Measurements from ENCODE around the gene C1QTNF3. TPM values are rescaled to one million over a fixed set of nuclear protein-coding genes. Genes with fewer than 3 reads are reported as not detected.

C1QTNF3 gene
- total RNA-seq, 4 donors from 2014 or later, result 6.6 to 13.3 (median 7.6) TPM

- peaks cover 0 to 42% (median 25%) of the 10 kb centered on the region in 4 donors for H3K4me1 ChIP-seq
- H3K4me3 ChIP-seq, result no peak overlapping the region
- H3K27me3 ChIP-seq, result no peaks in the 10 kb centered on the region
- no peak for TF ChIP-seq EP300 (IDR thresholded peaks at IDR 0.05; ENCODE audit: low read depth)
- no peak for TF ChIP-seq CTCF (IDR thresholded peaks at IDR 0.05)
- no peak for TF ChIP-seq POLR2A (IDR thresholded peaks at IDR 0.05)
- no peak for TF ChIP-seq POLR2AphosphoS5 (IDR thresholded peaks at IDR 0.05)
- WGBS, 2 donors (ENCODE audit: low coverage in 1 of 2), result 82 to 84% methylated on average over 4 of the region's 4 CpGs
- DNase-seq, result no peak
- intact Hi-C loops (cut with DNase I; ENCODE audit: low total_unique reads) (no loop called here), in situ Hi-C loops (cut with MboI; ENCODE audit: low pct_ligation_motif_present in 1 of 4, low pct_unique_long_range_greater_than_20kb in 1 of 4, low sequenced_read_pairs in 3 of 4) (loop anchor here in 3 of 4 donors (25.0 kb wide), 2 partner anchors 457 to 907 kb away; partner anchors contain the start of genes BRIX1 (in 2 of the 3) and RAD1 (in 2 of the 3))
- peaks cover 0 to 9% (median 5%) of the 10 kb centered on the region in 4 donors for H3K36me3 ChIP-seq
- no peaks in the 10 kb centered on the region for H3K9me3 ChIP-seq
- H3K27ac ChIP-seq, result no peak overlapping the region
Measured at GRCh38 chr5:34005211-34005610, 37.8 kb downstream of the C1QTNF3 start.

DNA sequence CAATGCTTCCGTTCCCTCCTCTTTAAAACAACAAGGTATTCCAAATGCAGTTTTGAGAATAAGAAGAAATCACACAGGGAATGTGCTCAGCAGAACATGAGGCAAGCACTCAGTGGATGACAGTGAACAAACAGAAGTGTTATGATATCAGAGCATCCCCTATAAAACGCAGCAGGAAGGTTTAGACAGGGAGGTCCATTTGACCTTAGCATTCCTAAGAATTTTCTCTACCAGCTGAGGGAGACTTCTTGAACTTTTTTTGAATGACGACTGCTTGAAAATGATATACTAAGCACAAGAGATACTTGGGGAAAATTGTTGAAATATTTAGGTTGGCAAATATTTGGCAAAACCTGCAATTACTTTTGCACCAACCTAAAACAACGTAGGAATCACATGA, 39.1 kb downstream of the C1QTNF3 start:
- WGBS, 2 donors (ENCODE audit: low coverage in 1 of 2), result 92% methylated on average over 4 of the region's 4 CpGs
- TF ChIP-seq CTCF (IDR thresholded peaks at IDR 0.05), result no peak
- TF ChIP-seq POLR2AphosphoS5 (IDR thresholded peaks at IDR 0.05), result no peak
- TF ChIP-seq EP300 (IDR thresholded peaks at IDR 0.05; ENCODE audit: low read depth), result no peak
- no peak for TF ChIP-seq POLR2A (IDR thresholded peaks at IDR 0.05)
- Histone ChIP-seq H3K9me3 (no peaks in the 10 kb centered on the region), H3K36me3 (peaks cover 0 to 9% (median 5%) of the 10 kb centered on the region in 4 donors), H3K4me3 (no peak overlapping the region), H3K4me1 (peaks cover 0 to 30% (median 15%) of the 10 kb centered on the region in 4 donors), H3K27ac (no peak overlapping the region), H3K27me3 (no peaks in the 10 kb centered on the region)
- intact Hi-C loops (cut with DNase I; ENCODE audit: low total_unique reads) (no loop called here), in situ Hi-C loops (cut with MboI; ENCODE audit: low pct_ligation_motif_present in 1 of 4, low pct_unique_long_range_greater_than_20kb in 1 of 4, low sequenced_read_pairs in 3 of 4) (loop anchor here in 3 of 4 donors (25.0 kb wide), 2 partner anchors 458 to 908 kb away; partner anchors contain the start of genes BRIX1 (in 2 of the 3) and RAD1 (in 2 of the 3))
- DNase-seq, result no peak

DNA sequence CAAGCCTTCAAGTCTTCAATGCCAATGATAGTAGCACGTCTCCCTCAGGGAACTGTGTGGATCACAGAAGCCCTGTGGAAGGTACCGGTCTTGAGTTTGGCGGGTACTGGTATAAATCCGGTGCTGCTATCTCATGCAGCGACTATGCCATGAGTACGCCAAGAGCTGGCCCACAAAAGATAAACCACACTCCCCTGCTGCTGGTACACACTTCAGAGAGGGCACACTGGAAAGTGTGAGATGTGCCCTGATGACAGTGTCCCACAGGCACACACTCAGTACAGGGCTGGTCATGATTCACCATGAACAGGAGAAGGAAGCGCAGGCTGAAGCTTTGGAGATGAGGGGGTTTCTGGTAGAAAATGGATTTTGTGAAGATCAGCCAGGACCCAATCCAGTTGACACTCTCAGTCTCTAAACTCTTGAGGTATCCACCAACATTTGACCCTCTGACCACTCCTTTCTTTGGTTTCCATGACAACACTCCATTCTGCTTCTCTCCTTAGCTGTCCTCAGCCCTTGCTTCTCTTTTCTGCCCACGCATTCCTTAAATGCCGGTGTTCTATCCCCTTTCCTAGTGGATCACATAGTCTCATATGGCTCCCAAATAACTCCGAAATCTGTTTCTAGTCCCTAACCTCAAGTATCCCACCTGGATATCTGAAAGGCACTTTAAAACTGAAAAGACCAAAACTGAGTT, 40.2 kb downstream of the C1QTNF3 start:
- peaks cover 0 to 25% (median 9%) of the 10 kb centered on the region in 4 donors for H3K4me1 ChIP-seq
- WGBS, 2 donors (ENCODE audit: low coverage in 1 of 2), result 97 to 100% methylated on average over 2 to 10 of the region's 10 CpGs
- TF ChIP-seq CTCF (IDR thresholded peaks at IDR 0.05) (no peak), POLR2A (IDR thresholded peaks at IDR 0.05) (no peak), POLR2AphosphoS5 (IDR thresholded peaks at IDR 0.05) (no peak), EP300 (IDR thresholded peaks at IDR 0.05; ENCODE audit: low read depth) (no peak)
- no peaks in the 10 kb centered on the region for H3K9me3 ChIP-seq
- H3K36me3 ChIP-seq, result peaks cover 0 to 9% (median 5%) of the 10 kb centered on the region in 4 donors
- H3K27ac ChIP-seq, result no peak overlapping the region
- no peak overlapping the region for H3K4me3 ChIP-seq
- in situ Hi-C loops (cut with MboI; ENCODE audit: low pct_ligation_motif_present in 1 of 4, low pct_unique_long_range_greater_than_20kb in 1 of 4, low sequenced_read_pairs in 3 of 4) (loop anchor here in 3 of 4 donors (25.0 kb wide), 2 partner anchors 460 to 910 kb away; partner anchors contain the start of genes BRIX1 (in 2 of the 3) and RAD1 (in 2 of the 3)), intact Hi-C loops (cut with DNase I; ENCODE audit: low total_unique reads) (no loop called here)
- no peaks in the 10 kb centered on the region for H3K27me3 ChIP-seq
- no peak for DNase-seq

GRCh38 chr5:34001241-34001841, 41.7 kb downstream of the C1QTNF3 start:
- Histone ChIP-seq H3K36me3 (peaks cover 0 to 14% (median 5%) of the 10 kb centered on the region in 4 donors), H3K4me3 (no peak overlapping the region), H3K9me3 (no peaks in the 10 kb centered on the region), H3K4me1 (peaks cover 0 to 21% (median 5%) of the 10 kb centered on the region in 4 donors), H3K27ac (peak overlapping the region; percentile 13 to 56 (median 47)), H3K27me3 (no peaks in the 10 kb centered on the region)
- 52 to 60% methylated on average over 7 to 10 of the region's 10 CpGs for WGBS, 2 donors (ENCODE audit: low coverage in 1 of 2)
- in situ Hi-C loops (cut with MboI; ENCODE audit: low pct_ligation_motif_present in 1 of 4, low pct_unique_long_range_greater_than_20kb in 1 of 4, low sequenced_read_pairs in 3 of 4), result loop anchor here in 3 of 4 donors (25.0 kb wide), 2 partner anchors 461 to 911 kb away; partner anchors contain the start of genes BRIX1 (in 2 of the 3) and RAD1 (in 2 of the 3)
- intact Hi-C loops (cut with DNase I; ENCODE audit: low total_unique reads), result no loop called here
- DNase-seq, result peak; percentile 39
- TF ChIP-seq CTCF (IDR thresholded peaks at IDR 0.05), result no peak
- TF ChIP-seq POLR2A (IDR thresholded peaks at IDR 0.05), result no peak
- TF ChIP-seq POLR2AphosphoS5 (IDR thresholded peaks at IDR 0.05), result no peak
- TF ChIP-seq EP300 (IDR thresholded peaks at IDR 0.05; ENCODE audit: low read depth), result no peak

All from transverse colon (tissue), 4 donors.